NCI-H748 treated with DMSO at 0.1 percent for 48 hours (cell line): ENCODE results near the gene CMPK1.
"Not testable (repeated sequence)": the region's sequence is repeated elsewhere in the genome, so short reads cannot be mapped to it uniquely, and the experiment has no call there.

ENCODE experiments used
- DNase-seq: peaks from one replicate; lab custom pipeline; 2025; lab: John Stamatoyannopoulos, UW

The CMPK1 gene

DNA sequence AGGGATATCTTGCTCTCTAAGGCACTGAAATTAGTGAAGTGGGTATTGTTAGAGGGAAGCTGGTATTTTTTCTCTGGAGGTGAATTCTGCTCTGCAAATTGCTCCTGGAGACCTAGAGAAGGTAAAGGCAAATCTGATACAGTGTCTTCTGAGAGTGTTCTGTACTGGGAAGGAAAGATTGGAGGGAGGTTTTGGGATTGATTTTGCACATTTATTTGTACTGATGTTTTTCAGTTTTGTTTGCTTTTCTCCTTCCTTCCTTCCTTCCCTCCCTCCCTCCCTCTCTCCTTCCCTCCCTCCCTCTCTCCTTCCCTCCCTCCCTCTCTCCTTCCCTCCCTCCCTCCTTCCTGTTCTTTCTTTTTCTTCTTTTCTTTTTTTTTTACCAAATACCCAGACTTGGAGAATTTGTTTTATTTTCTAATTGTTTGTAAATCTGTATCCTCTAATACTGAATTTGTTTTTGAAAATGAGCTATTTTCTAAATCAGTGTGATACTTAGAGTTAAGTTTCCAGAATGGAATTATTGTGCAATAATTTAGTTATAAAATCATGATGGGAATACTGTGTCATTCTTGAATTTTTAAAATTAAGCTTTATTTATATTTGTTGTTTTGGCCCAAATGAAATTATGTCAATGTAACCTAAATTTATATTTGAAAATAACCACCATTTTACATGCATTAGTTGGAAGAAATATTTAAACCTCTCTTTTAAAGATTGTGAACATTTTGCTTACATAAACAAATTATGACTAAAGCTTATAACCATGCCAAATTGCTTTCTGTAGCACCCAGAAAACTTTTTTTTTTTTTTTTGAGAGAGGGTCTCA, 4.9 kb downstream of the CMPK1 start:
- no peak for DNase-seq

DNA sequence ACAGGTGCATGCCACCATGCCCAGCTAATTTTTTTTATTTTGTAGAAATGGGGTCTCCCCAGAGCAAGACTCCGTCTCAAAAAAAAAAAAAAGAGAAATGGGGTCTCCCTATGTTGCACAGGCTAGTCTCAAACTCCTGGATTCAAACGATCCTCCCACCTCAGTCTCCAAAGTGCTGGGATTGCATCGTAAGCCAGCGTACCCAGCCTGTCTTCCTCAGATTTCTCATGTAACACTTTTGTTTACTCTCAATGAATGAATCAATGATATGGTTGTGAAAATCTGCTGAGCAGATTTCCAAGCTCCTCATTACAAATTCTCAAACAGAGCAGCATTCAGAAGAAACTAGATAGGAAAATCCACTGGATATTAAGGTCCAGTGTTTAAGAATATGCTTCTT, 6.6 kb downstream of the CMPK1 start:
- no peak for DNase-seq

- DNase-seq = not testable (repeated sequence)
Measured at GRCh38 chr1:47346979-47347378, 13.4 kb downstream of the CMPK1 start.

DNA sequence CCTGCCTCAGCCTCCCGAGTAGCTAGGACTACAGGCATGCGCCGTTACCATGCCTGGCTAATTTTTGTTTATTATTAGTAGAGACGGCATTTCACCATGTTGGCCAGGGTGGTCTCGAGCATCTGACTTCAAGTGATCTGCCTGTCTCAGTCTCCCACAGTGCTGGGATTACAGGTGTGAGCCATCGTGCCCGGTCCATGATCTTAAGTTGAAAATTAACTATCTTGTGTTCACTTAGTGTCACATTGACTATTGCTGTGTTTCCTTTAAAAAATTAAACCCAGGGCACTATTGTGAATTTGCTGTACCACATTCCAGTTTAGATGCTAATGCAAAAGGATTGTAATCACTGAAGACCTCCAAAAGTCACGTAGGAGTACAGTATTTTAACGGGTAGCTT, 14.1 kb downstream of the CMPK1 start:
- DNase-seq = no peak

- DNase-seq = no peak
Measured at GRCh38 chr1:47348246-47348645, 14.7 kb downstream of the CMPK1 start.

GRCh38 chr1:47351305-47351704, 17.7 kb downstream of the CMPK1 start:
- no peak for DNase-seq

DNA sequence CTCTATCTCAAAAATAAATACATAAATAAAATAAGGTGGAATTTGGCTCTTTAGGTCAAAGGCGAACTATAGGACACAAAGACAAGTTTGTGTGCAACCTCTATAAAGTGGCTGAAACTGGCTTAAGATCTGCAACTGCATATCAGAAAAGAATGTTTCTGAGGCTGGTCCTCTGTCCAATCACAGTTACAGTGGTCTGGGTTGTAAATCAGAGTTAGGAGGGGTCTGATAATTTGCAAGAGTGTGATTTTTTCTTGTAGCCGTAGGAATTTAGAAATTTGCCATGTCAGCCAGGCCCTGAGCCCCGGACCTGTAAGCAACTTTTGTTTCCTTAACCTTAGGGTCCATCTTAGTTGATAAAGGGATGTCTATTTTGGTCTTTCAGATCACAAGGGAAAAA, 27.8 kb downstream of the CMPK1 start:
- DNase-seq = no peak

GRCh38 chr1:47362828-47363227, 29.2 kb downstream of the CMPK1 start:
- DNase-seq = no peak

DNA sequence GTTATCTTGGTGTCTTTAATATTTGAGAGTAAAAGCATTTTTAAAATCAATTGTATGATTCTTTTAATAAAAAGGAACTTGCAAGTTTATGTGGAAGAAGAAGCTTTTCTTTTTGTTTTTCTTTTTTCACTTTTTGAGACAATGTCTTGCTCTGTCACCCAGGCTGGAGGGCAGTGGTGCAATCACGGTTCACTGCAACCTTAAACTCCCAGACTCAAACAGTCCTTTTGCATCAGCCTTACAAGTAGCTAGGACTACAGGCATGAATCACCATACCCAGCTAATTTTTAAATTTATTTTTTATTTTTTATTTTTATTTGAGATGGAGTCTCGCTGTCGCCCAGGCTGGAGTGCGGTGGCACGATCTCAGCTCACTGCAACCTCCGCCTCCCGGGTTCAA, 34.1 kb downstream of the CMPK1 start:
- DNase-seq = no peak

- no peak for DNase-seq
Measured at GRCh38 chr1:47371016-47371517, 37.5 kb downstream of the CMPK1 start.

GRCh38 chr1:47374501-47374900, 40.9 kb downstream of the CMPK1 start:
- no peak for DNase-seq

DNA sequence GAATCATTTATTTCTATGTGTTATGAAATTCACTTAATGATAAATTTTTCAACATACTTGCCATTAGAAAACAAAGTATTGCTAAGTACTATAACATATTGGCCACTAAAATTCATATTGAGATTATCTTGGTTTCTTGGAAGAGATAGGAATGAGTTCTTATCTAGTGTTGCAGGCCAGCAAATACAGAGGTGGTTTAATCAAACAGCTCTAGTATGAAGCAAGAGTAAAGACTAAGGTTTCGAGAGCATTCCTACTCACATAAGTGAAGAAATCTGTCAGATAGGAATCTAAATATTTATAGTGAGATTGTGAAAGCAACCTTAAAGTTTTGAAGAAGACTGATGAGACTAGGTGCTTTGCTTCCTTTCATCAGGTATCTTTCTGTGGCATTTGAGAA, 44.6 kb downstream of the CMPK1 start:
- DNase-seq = no peak

GRCh38 chr1:47380699-47381098, 47.1 kb downstream of the CMPK1 start:
- no peak for DNase-seq

- DNase-seq = no peak
Measured at GRCh38 chr1:47382399-47382983, 48.9 kb downstream of the CMPK1 start.

- DNase-seq = no peak
Measured at GRCh38 chr1:47384083-47384482, 50.5 kb downstream of the CMPK1 start.

GRCh38 chr1:47385020-47385419, 51.4 kb downstream of the CMPK1 start:
- DNase-seq = no peak

- no peak for DNase-seq
Measured at GRCh38 chr1:47386268-47386667, 52.7 kb downstream of the CMPK1 start.

DNA sequence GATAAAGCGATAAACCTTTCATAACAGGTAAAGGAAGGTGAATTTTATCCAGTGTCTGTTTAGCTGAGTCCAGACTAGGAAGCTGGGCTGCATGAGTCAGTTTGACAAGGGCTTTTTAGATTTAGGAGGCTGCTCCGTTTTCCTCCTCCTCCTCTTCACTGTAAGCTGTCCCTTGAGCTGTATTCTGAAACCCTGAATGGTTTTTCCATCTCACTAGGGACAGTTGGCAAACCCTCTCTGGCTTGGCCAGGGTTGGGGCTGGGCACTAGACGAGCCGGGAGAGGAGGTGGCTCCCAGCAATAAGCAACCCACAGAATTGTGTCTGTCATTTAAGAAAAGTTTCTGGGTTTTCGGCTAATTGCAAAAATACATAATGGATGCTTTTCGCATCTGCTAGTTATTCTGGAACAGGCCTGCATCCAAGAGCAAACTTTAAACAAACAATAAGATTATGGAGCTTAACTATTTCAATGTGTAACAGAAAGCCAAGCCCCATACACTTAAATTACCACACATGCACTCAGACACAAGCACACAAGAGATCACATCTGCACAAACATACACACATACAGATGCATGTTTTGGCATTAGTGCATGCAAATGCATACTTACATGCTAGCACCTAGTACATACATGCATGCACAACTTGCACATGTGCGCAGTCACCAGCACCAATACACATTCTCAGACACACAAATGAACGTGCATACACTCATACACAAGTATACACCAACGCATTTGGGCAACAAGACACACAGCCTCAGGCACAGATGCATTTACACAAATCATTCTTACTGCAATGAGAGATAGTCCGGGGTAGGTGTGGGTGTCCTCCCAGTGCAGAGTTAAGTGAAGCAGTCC, 54.7 kb downstream of the CMPK1 start:
- no peak for DNase-seq

DNA sequence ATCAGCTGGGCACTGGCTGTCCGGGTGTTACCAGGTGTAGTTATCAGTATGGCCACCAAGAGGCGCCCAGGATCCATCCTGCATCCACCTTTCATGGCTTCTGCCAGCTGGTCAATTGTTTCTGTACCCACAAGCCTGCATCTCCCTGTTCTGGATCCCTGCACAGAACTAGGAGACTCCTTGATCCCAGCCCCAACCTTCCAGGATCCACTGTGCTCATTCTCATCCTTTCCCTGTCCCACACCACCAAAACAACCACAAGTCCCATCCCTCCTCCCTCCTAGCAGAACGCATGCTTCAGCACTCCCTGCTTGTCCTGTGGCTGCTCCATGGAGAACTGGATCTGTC, 55.3 kb downstream of the CMPK1 start:
- DNase-seq = peak; percentile 43

GRCh38 chr1:47389731-47390130, 56.1 kb downstream of the CMPK1 start:
- DNase-seq = no peak

DNA sequence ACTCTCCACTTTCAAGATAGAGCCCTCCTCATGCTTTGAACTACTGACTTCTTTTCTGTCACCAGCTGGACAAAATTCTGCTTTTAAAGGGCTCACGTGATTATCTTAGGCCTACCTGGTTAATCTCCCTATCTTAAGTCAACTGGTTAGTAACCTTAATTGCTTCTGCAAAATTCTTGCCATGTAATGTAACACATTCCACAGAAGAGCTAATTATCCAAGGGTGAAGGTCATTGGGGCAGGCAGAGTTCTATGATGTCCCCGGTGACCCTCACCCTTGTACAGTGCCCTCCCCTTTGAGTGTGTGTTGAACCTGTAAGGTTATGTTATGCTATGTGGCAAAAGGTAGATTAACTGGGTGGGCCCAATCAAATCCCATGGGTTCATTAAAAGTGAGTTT, 57.3 kb downstream of the CMPK1 start:
- DNase-seq = no peak

DNA sequence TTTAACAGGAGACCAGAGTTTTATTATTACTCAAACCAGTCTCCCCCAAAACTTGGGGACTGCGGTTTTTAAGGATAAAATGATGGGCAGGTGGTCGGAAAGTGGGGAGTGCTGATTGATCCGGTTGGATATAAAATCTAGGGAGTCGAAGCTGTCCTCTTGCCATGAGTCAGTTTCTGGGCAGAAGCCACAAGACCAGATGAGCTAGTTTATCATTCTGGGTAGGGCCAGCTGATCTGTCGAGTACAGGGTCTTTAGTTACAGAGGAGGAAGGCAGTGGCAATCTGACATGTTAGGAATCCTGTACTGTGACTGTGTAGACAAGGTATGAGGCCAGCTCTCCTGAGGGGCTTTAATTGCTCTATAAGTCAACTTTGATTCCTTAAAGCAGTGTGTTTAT, 59.6 kb downstream of the CMPK1 start:
- DNase-seq = no peak

DNA sequence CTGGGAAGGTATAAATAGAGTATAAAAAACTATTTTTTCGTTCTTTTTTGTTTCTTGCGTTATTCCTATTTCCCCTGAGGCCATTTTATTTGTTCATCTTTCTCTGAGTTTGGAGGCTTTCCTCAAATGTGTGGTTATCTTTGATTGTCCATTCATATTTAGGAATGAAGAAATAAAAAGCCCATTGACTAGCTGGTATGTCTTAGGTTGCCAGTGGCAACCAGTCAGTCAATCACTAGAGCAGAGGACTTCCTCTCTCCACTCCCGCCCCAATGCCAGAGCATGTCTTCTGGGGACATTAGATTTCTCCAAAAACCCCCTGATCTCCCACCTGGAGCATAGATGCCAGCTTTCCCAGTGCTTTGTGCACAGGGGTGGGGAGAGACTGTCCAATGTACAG, 61.8 kb downstream of the CMPK1 start:
- no peak for DNase-seq
